ENCODE data around the gene SETD3.

The SETD3 gene

GRCh38 chr14:99423434-99423833 is 57.2 kb downstream of the SETD3 start:
- no peak overlapping the region for H3K27ac ChIP-seq (ENCODE audit: low read depth, low read length)
- no peaks in the 10 kb centered on the region for H3K36me3 ChIP-seq (ENCODE audit: low read length)
- no peaks in the 10 kb centered on the region for H3K27me3 ChIP-seq (ENCODE audit: low read length)
- H3F3A ChIP-seq (ENCODE audit: insufficient read depth) = 0 out of 2 replicates have a peak, but pooled peaks cover 4% of the 10 kb centered on the region
- H3K9me2 ChIP-seq (replicated peaks; ENCODE audit: insufficient read depth, low read length) = no peaks in the 10 kb centered on the region
- TF ChIP-seq EZH2phosphoT487 (conservative IDR thresholded peaks at IDR 0.05; ENCODE audit: low read length) = no peak
- TF ChIP-seq, protein P1, sequence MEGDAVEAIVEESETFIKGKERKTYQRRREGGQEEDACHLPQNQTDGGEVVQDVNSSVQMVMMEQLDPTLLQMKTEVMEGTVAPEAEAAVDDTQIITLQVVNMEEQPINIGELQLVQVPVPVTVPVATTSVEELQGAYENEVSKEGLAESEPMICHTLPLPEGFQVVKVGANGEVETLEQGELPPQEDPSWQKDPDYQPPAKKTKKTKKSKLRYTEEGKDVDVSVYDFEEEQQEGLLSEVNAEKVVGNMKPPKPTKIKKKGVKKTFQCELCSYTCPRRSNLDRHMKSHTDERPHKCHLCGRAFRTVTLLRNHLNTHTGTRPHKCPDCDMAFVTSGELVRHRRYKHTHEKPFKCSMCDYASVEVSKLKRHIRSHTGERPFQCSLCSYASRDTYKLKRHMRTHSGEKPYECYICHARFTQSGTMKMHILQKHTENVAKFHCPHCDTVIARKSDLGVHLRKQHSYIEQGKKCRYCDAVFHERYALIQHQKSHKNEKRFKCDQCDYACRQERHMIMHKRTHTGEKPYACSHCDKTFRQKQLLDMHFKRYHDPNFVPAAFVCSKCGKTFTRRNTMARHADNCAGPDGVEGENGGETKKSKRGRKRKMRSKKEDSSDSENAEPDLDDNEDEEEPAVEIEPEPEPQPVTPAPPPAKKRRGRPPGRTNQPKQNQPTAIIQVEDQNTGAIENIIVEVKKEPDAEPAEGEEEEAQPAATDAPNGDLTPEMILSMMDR (IDR thresholded peaks at IDR 0.05; ENCODE audit: insufficient read depth, low read length, poor library complexity, severe bottlenecking) = no peak
- H3K4me2 ChIP-seq (ENCODE audit: low read depth, low read length, poor library complexity, severe bottlenecking) = no peak overlapping the region
- H3K9me3 ChIP-seq (ENCODE audit: insufficient read depth, low read length) = no peaks in the 10 kb centered on the region
- 0 out of 2 replicates have a peak, but pooled peaks cover 4% of the 10 kb centered on the region for H3K79me2 ChIP-seq (ENCODE audit: insufficient read depth, low read length)
- no peaks in the 10 kb centered on the region for H4K20me1 ChIP-seq (ENCODE audit: low read depth, low read length)
- H3K4me3 ChIP-seq (ENCODE audit: insufficient read depth, low read length, poor library complexity, severe bottlenecking) = no peak overlapping the region
- no peak overlapping the region for H2AFZ ChIP-seq (ENCODE audit: low read depth, low read length, severe bottlenecking)
- no peak overlapping the region for H3K9ac ChIP-seq (ENCODE audit: low read length)

DNA sequence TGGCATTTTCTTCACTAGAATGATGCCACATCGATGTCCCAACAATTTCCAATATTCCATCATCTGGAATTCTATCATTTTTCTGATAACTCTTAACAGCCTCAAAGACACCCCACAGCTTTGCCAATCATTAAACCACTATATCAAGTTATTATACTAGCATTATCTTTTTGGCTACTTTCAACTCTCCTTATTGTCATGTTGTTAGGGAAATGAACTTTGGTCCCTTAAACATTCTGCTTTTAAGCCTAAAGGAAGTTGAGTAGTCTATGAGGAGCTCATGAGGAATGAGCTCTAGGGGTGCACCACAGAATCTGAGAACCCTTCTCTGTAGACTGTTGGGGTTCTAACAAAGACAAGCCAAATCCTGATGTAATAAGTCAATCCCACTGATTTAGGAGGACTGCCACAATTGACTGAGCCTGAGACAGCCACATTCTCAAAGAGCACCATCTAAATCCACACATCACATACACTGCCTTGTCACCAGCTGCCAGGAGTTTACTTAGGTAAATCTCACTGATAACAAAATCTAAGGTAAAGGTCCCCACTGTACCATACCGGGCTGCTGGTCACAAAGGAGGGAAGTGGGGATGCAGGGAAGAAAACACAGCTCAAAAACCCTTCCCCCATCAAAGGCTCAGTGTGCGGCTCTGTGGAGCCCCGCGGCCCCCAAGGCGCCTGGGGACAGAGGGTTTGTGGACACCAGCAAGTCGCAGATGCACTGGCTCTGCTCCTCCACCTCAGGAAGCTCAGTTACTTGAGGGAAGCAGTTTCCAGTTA is 58.2 kb downstream of the SETD3 start:
- H4K20me1 ChIP-seq (ENCODE audit: low read depth, low read length) = no peaks in the 10 kb centered on the region
- no peak overlapping the region for H3K27ac ChIP-seq (ENCODE audit: low read depth, low read length)
- 0 out of 2 replicates have a peak, but pooled peaks cover 4% of the 10 kb centered on the region for H3K79me2 ChIP-seq (ENCODE audit: insufficient read depth, low read length)

GRCh38 chr14:99420711-99421110 is 59.9 kb downstream of the SETD3 start:
- Histone ChIP-seq H3K79me2 (ENCODE audit: insufficient read depth, low read length) (0 out of 2 replicates have a peak, but pooled peaks cover 4% of the 10 kb centered on the region), H3K27me3 (ENCODE audit: low read length) (no peaks in the 10 kb centered on the region), H3K36me3 (ENCODE audit: low read length) (no peaks in the 10 kb centered on the region), H4K20me1 (ENCODE audit: low read depth, low read length) (no peaks in the 10 kb centered on the region), H3K9ac (ENCODE audit: low read length) (no peak overlapping the region), H3K27ac (ENCODE audit: low read depth, low read length) (no peak overlapping the region), H3F3A (ENCODE audit: insufficient read depth) (peaks cover 18% of the 10 kb centered on the region; the same call in 1 of the 2 replicates), H3K9me2 (replicated peaks; ENCODE audit: insufficient read depth, low read length) (no peaks in the 10 kb centered on the region), H2AFZ (ENCODE audit: low read depth, low read length, severe bottlenecking) (no peak overlapping the region), H3K9me3 (ENCODE audit: insufficient read depth, low read length) (no peaks in the 10 kb centered on the region), H3K4me3 (ENCODE audit: insufficient read depth, low read length, poor library complexity, severe bottlenecking) (no peak overlapping the region), H3K4me2 (ENCODE audit: low read depth, low read length, poor library complexity, severe bottlenecking) (no peak overlapping the region)
- TF ChIP-seq, protein P1 (IDR thresholded peaks at IDR 0.05; ENCODE audit: insufficient read depth, low read length, poor library complexity, severe bottlenecking) = no peak

More for the DNA sequence above, 58.2 kb downstream of the SETD3 start:
- Histone ChIP-seq H2AFZ (ENCODE audit: low read depth, low read length, severe bottlenecking) (no peak overlapping the region), H3K4me2 (ENCODE audit: low read depth, low read length, poor library complexity, severe bottlenecking) (no peak overlapping the region), H3K9ac (ENCODE audit: low read length) (no peak overlapping the region), H3K9me3 (ENCODE audit: insufficient read depth, low read length) (no peaks in the 10 kb centered on the region), H3F3A (ENCODE audit: insufficient read depth) (peaks cover 14% of the 10 kb centered on the region; the same call in 1 of the 2 replicates), H3K36me3 (ENCODE audit: low read length) (no peaks in the 10 kb centered on the region), H3K9me2 (replicated peaks; ENCODE audit: insufficient read depth, low read length) (no peaks in the 10 kb centered on the region), H3K4me3 (ENCODE audit: insufficient read depth, low read length, poor library complexity, severe bottlenecking) (no peak overlapping the region), H3K27me3 (ENCODE audit: low read length) (no peaks in the 10 kb centered on the region)
- TF ChIP-seq, protein P1 (IDR thresholded peaks at IDR 0.05; ENCODE audit: insufficient read depth, low read length, poor library complexity, severe bottlenecking) = no peak
- no peak for TF ChIP-seq EZH2phosphoT487 (conservative IDR thresholded peaks at IDR 0.05; ENCODE audit: low read length)

Measured in SU-DHL-6 (cell line).